Stimulated activated CD4-positive, alpha-beta T cell treated with anti-CD3 and anti-CD28 coated beads, Interleukin-1b, Interleukin-23, amount 100 ng/mL, for 24 hours (primary cell): ENCODE data around the gene R3HDM2.
"Not testable (repeated sequence)": the region's sequence is repeated elsewhere in the genome, so short reads cannot be mapped to it uniquely, and the experiment has no call there.

ENCODE experiments used
- DNase-seq, 4 experiments: peaks; one replicate each; pipeline ENCODE4 v3.0.0-alpha.2; 2020; ENCODE audit warnings: low read depth in 4 of 4, low spot score in 1 of 4

Gene R3HDM2

DNA sequence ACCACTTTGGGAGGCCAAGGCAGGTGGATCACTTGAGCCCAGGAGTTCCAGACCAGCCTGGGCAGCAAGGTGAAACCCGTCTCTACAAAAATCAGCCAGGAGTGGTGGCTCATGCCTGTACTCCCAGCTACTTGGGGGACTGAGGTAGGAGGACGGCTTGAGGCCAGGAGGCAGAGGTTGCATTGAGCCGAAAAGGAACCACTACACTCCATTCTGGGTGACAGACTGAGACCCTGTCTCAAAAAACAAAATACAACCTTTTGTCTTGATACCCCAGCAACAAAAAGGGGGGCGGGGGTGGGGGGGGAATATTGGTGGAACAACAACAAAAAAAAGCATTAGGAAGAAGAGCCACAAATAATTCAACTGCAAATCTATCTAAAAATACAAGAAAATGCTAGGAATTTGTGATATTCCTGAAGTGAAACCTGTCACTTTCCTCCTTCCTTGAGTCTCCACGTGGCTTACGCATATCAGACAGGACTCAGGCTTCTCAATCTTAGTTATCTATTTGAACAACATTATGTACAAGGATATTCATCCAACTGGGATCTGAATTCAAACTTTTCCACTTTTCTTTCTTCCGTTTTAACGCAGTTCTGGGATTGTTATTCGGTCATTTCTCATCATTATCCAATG lies 1.3 kb downstream of the R3HDM2 start:
- DNase-seq = no peak

DNA sequence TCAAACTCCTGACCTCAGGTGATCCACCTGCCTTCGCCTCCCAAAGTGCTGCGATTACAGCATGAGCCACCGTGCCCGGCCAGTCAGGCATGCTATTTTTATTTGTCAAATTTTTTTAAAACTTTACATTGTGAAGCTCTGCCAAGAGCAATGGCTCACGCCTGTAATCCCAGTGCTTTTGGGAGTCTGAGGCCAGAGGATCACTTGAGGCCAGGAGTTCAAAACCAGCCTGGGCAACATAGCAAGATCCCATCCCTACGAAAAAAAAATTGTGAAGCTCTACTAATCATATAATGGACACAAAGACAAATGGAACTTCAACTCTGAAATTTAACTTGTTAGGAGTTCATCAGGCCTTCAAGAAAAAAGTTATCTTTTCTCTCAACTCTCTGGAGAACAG lies 1.9 kb downstream of the R3HDM2 start:
- no peak for DNase-seq

DNA sequence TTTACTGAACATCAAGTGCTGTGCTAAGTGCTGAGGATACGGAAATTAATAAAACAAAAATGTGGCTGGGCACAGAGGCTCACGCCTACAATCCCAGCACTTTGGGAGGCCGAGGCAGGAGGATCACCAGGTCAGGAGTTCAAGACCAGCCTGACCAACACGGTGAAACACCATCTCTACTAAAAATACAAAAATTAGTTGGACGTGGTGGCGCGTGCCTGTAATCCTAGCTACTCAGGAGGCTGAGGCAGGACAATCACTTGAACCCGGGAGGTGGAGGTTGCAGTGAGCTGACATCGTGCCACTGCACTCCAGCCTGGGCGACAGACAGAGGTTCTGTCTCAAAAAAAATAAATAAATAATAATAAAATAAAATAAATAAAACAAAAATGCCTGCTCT lies 3.9 kb downstream of the R3HDM2 start:
- not testable (repeated sequence) for DNase-seq

GRCh38 chr12:57420482-57420881 lies 10.4 kb downstream of the R3HDM2 start:
- no peak for DNase-seq

DNA sequence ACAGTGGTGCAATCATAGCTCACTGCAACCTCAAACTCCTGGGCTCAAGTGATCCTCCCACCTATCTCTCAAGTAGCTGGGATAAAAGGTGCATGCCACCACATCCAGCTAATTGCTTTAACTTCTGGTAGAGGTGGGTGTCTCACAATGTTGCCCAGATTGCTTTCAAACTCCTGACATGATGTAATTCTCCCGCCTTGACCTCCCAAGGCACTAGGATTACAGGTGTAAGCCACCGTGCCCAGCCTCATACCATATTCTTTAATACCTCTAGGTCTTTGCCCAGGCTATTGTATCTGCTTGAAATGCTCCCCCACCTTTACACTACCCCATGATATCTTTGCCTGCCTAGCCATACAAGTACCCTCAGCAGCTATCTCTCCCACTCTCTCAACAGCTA lies 11.3 kb downstream of the R3HDM2 start:
- no peak for DNase-seq

- DNase-seq = no peak
These were observed 12.6 kb downstream of the R3HDM2 start for GRCh38 chr12:57418255-57418654.

GRCh38 chr12:57416039-57416996 lies 14.5 kb downstream of the R3HDM2 start:
- DNase-seq = no peak

GRCh38 chr12:57415088-57415487 lies 15.8 kb downstream of the R3HDM2 start:
- no peak for DNase-seq

- DNase-seq = not testable (repeated sequence)
These were observed 16.7 kb downstream of the R3HDM2 start for GRCh38 chr12:57414160-57414559.

DNA sequence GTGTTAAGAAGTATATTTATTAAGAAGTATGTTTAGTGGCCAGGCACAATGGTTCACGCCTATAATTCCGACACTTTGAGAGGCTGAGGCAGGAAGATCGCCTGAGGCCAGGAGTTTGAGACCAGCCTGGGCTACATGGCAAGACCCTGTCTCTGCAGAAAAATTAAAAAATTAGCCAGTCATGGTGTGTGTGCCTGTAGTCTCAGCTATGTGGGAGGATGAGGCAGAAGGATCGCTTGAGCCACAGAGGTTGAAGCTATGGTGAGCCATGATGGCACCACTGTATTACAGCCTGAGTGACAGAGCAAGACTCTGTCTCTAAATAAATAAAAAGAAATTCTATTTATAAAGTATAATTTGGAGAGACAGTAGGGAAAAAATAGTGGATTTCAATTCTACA lies 20.3 kb downstream of the R3HDM2 start:
- no peak for DNase-seq

DNA sequence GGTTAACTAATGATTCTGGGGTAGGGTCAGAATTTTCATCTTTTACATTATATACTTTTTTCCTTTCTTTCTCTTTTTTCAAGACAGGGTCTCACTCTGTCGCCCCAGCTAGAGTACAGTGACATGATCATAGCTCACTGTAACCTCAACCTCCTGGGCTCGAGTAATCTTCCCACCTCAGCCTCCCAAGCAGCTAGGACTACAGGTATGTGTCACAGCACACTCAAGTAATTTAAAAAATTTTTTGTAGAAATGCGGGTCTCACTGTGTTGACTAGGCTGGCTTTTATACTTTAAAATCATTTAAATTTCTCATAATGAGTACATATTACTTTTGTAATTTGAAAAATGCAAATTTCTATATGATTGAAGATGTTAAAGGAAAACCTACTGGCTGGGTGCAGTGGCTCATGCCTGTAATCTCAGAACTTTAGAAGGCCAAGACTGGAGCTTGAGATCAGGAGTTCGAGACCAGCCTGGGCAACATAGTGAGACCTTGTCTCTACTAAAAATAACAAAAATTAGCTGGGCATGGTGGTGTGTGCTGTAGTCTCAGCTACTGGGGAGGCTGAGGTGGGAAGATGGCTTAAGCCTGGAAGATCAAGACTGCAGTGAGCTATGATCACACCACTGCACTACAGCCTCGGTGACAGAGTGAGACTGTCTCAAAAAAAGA lies 25.7 kb downstream of the R3HDM2 start:
- DNase-seq = peak in 2 of 4 experiments; percentile 16 to 21

DNA sequence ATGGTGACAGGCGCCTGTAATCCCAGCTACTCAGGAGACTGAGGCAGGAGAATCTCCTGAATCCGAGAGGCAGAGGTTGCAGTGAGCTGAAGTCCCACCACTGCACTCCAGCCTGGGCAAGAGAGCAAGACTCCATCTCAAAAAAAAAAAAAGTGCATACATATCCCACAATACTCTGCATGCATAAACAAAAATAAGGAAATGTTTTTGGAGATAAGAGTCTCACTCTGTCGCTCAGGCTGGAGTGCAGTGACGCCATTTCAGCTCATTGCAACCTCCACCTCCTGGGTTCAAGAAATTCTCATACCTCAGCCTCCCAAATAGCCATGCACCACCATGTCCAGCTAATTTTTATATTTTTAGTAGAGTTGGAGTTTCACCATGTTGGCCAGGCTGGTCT lies 28.7 kb downstream of the R3HDM2 start:
- not testable (repeated sequence) for DNase-seq

DNA sequence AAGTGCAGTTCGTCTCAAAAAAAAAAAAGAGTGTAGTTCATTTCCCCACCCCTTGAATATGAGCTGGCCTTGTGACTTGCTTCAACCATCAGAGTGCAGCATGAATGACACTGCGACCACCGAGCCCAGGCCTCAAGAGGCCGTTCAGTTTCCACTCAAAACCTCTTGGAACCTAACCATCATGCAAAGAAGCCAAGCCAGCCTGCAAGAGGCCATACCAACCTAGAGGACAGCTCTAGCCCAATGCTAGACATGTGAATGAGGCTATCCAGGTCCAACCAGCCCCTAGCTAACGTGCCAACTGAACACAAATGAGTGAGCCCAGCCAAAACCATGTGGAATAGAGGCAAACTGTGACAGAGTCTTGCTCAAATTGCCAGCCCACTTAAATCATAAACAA lies 29.7 kb downstream of the R3HDM2 start:
- no peak for DNase-seq

DNA sequence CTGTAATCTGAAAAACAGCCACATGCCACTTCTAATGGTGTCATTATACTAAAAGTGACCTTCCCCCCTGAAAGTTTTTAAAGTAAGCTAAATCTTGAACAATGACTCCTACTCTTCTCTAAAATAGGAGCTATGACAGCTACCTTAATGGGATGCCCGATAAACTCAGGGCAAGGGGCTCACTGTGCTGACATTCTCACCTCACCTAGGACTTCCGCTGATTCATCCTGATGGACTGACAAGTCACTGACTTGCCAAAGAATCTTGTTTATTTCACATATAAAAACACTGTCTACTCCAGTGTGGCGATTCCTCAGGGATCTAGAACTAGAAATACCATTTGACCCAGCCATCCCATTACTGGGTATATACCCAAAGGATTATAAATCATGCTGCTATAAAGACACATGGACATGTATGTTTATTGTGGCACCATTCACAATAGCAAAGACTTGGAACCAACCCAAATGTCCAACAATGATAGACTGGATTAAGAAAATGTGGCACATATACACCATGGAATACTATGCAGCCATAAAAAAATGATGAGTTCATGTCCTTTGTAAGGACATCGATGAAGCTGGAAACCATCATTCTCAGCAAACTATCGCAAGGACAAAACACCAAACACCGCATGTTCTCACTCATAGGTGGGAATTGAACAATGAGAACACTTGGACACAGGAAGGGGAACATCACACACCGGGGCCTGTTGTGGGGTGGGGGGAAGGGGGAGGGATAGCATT lies 31.0 kb downstream of the R3HDM2 start:
- not testable (repeated sequence) for DNase-seq

DNA sequence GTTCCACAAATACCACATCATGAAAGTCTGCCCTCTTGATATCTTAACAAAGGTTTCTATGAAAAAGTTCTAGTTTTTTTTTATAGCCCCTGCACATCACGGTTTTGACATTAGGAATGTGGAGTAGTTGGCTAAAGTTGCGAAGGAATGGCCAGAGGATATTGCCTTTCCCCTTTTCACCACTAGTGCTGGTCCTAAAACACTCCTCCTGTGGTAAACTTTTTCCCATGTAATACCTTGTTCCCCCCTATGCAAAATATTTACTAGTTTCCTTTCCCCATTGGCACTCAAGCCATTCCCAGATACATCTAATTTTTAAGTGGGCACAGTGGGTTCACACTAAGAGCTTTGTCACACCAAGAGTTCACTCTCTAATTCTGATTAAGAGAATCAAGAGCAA lies 33.4 kb downstream of the R3HDM2 start:
- no peak for DNase-seq

- no peak for DNase-seq
These were observed 35.7 kb downstream of the R3HDM2 start for GRCh38 chr12:57395121-57395520.

DNA sequence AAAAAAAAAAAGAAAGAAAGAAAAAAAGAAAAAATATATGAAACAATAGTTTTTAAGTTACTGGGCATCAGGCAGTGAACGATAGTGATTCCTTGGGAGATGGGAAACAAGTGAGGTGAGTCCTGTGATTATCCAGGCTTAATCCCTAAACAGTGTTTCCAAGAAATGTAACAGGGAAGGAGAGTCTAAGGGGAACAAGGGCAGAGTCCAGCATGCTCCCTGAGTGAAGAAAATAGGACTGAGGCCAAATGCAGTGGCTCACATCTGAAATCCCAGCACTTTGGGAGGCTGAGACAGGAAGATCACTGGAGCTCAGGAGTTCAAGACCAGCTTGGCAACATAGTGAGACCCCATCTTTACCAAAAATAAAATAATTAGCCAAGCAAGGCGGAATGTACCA lies 40.7 kb downstream of the R3HDM2 start:
- DNase-seq = no peak

GRCh38 chr12:57389033-57389432 lies 41.8 kb downstream of the R3HDM2 start:
- DNase-seq = no peak

- DNase-seq = no peak
These were observed 42.4 kb downstream of the R3HDM2 start for GRCh38 chr12:57388425-57388824.

- DNase-seq = no peak
These were observed 44.6 kb downstream of the R3HDM2 start for GRCh38 chr12:57386187-57386720.

- no peak for DNase-seq
These were observed 45.3 kb downstream of the R3HDM2 start for GRCh38 chr12:57385586-57385985.
